ENCODE results near the gene L1CAM. TPM values are rescaled to one million over a fixed set of nuclear protein-coding genes. Genes with fewer than 3 reads are reported as not detected.

The L1CAM gene
- polyA plus RNA-seq, 3 donors: 0.55 TPM; not detected in 2

DNA sequence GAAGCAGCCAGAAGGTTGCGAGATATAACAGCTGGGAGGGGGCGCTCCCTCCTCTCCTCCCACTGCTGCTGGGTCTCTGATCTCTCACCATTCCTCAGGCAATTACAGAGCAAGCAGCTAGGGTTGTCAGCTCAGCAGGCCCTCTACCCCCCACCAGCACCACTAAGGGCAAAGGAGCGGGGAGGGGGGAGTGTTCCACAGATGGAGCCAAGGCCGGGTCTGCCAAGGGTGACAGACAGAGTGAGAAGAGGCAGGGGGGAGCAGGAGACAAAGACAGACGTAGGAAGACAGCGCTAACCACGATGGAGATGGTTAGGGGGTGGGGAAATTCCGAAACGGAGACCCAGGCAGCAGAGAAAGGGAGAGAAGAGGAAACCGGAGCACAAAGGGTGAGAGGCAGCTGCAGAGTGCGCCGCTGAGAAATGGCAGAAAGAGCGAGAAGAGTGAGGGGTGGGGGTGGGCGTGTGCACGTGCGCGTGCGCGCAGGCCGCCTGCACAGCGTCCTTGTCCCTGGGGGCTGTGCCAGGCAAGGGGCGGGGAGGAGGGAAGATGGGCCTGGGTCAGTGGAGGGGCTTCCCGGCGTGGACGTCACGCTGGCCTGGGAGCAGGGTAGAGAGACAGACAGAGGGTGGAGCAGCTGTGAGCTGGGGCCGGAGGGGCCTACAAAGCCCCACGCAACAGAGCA is 6.9 kb downstream of the L1CAM start:
- peak overlapping the region in 1 of 2 donors; percentile 30 for H3K4me3 Mint-ChIP-seq

DNA sequence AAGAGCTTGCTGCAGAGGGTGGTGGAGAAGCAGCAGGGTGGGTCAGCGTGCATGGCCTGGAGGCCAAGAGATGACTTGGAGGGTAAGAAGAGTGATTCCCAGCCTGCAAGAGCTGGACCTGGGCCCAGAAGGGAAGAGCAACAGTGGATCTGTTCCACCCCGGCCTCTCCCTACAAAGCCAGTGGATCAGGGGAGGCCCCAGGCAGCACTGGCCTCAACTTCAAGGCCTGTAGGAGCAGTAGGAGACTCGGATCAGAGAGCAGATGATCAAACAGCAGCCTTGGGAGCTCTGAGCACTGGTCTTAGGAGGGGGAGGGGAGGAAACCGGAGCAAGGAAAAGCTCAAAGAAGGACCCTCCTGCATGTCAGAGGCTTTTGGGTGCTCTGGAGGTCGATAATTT is 7.6 kb downstream of the L1CAM start:
- intact Hi-C loops (cut with micrococcal nuclease): no loop called here
- no peak for DNase-seq
- H3K4me2 ChIP-seq (replicated peaks; ENCODE audit: extremely low read depth, low read length, poor library complexity, severe bottlenecking): no peak overlapping the region
- no peaks in the 10 kb centered on the region for H3K4me1 ChIP-seq (ENCODE audit: control insufficient read depth in 1 of 2, insufficient read depth in 2 of 2, low read length in 2 of 2)
- TF ChIP-seq, protein P1, sequence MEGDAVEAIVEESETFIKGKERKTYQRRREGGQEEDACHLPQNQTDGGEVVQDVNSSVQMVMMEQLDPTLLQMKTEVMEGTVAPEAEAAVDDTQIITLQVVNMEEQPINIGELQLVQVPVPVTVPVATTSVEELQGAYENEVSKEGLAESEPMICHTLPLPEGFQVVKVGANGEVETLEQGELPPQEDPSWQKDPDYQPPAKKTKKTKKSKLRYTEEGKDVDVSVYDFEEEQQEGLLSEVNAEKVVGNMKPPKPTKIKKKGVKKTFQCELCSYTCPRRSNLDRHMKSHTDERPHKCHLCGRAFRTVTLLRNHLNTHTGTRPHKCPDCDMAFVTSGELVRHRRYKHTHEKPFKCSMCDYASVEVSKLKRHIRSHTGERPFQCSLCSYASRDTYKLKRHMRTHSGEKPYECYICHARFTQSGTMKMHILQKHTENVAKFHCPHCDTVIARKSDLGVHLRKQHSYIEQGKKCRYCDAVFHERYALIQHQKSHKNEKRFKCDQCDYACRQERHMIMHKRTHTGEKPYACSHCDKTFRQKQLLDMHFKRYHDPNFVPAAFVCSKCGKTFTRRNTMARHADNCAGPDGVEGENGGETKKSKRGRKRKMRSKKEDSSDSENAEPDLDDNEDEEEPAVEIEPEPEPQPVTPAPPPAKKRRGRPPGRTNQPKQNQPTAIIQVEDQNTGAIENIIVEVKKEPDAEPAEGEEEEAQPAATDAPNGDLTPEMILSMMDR (IDR thresholded peaks at IDR 0.05): no peak
- no peaks in the 10 kb centered on the region for H3K36me3 Mint-ChIP-seq
- H3K79me2 ChIP-seq (ENCODE audit: insufficient read depth, low read length): no peaks in the 10 kb centered on the region
- no peak overlapping the region for H3K27ac ChIP-seq (ENCODE audit: low read depth in 1 of 2, low read length in 2 of 2)
- no peak overlapping the region for H3K9ac ChIP-seq (ENCODE audit: insufficient read depth, low read length, poor library complexity, severe bottlenecking)
- no peaks in the 10 kb centered on the region for H3K36me3 ChIP-seq (replicated peaks in 1 of 2; ENCODE audit: control insufficient read depth in 1 of 2, insufficient read depth in 2 of 2, low read length in 2 of 2)
- peaks cover 0 to 4% of the 10 kb centered on the region in 2 donors for H3K9me3 ChIP-seq (replicated peaks in 1 of 2; ENCODE audit: control insufficient read depth in 1 of 2, insufficient read depth in 1 of 2, low read length in 2 of 2)
- peaks cover 35 to 67% (median 66%) of the 10 kb centered on the region in 3 donors for H3K27me3 Mint-ChIP-seq (ENCODE audit: low read depth in 3 of 3)
- peak overlapping the region in 1 of 2 donors; percentile 35 for H3K4me3 Mint-ChIP-seq
- H3K27me3 ChIP-seq (ENCODE audit: control insufficient read depth in 2 of 2, insufficient read depth in 2 of 2, low read length in 2 of 2): peaks cover 4 to 29% of the 10 kb centered on the region in 2 donors
- H2AFZ ChIP-seq (ENCODE audit: insufficient read depth, low read depth, low read length, poor library complexity, severe bottlenecking): no peak overlapping the region
- peaks cover 3% of the 10 kb centered on the region for H4K20me1 ChIP-seq (ENCODE audit: insufficient read depth, low read length)
- WGBS (ENCODE audit: insufficient coverage): no CpG with 5 or more reads among the region's 5 CpGs
- peaks cover 2% of the 10 kb centered on the region for H3K4me1 Mint-ChIP-seq
- peaks cover 0 to 2% (median 0%) of the 10 kb centered on the region in 7 donors for H3K9me3 Mint-ChIP-seq
- no peak overlapping the region for H3K4me3 ChIP-seq (replicated peaks in 1 of 3; ENCODE audit: low read depth in 2 of 3, low read length in 3 of 3)
- no peak overlapping the region for H3K27ac Mint-ChIP-seq

More for the DNA sequence above, 6.9 kb downstream of the L1CAM start:
- Histone ChIP-seq H3K27me3 (ENCODE audit: control insufficient read depth in 2 of 2, insufficient read depth in 2 of 2, low read length in 2 of 2) (peaks cover 7 to 37% of the 10 kb centered on the region in 2 donors), H3K9me3 (replicated peaks in 1 of 2; ENCODE audit: control insufficient read depth in 1 of 2, insufficient read depth in 1 of 2, low read length in 2 of 2) (peaks cover 0 to 4% of the 10 kb centered on the region in 2 donors), H3K4me2 (replicated peaks; ENCODE audit: extremely low read depth, low read length, poor library complexity, severe bottlenecking) (no peak overlapping the region), H3K27ac (ENCODE audit: low read depth in 1 of 2, low read length in 2 of 2) (no peak overlapping the region), H3K4me3 (replicated peaks in 1 of 3; ENCODE audit: low read depth in 2 of 3, low read length in 3 of 3) (no peak overlapping the region), H3K79me2 (ENCODE audit: insufficient read depth, low read length) (no peaks in the 10 kb centered on the region), H3K4me1 (ENCODE audit: control insufficient read depth in 1 of 2, insufficient read depth in 2 of 2, low read length in 2 of 2) (no peaks in the 10 kb centered on the region), H3K36me3 (replicated peaks in 1 of 2; ENCODE audit: control insufficient read depth in 1 of 2, insufficient read depth in 2 of 2, low read length in 2 of 2) (no peaks in the 10 kb centered on the region), H4K20me1 (ENCODE audit: insufficient read depth, low read length) (peaks cover 3% of the 10 kb centered on the region), H2AFZ (ENCODE audit: insufficient read depth, low read depth, low read length, poor library complexity, severe bottlenecking) (no peak overlapping the region), H3K9ac (ENCODE audit: insufficient read depth, low read length, poor library complexity, severe bottlenecking) (no peak overlapping the region)
- H3K36me3 Mint-ChIP-seq: no peaks in the 10 kb centered on the region
- H3K9me3 Mint-ChIP-seq: peaks cover 0 to 8% (median 0%) of the 10 kb centered on the region in 7 donors
- TF ChIP-seq, protein P1 (IDR thresholded peaks at IDR 0.05): no peak
- no peak overlapping the region for H3K27ac Mint-ChIP-seq
- peaks cover 2% of the 10 kb centered on the region for H3K4me1 Mint-ChIP-seq
- WGBS (ENCODE audit: insufficient coverage): 14% methylated on average over 7 of the region's 28 CpGs
- intact Hi-C loops (cut with micrococcal nuclease): no loop called here
- no peak for DNase-seq
- peaks cover 38 to 72% (median 65%) of the 10 kb centered on the region in 3 donors for H3K27me3 Mint-ChIP-seq (ENCODE audit: low read depth in 3 of 3)

Data from CD14-positive monocyte (primary cell).